ENCODE data around the gene PCDH9.

DNA sequence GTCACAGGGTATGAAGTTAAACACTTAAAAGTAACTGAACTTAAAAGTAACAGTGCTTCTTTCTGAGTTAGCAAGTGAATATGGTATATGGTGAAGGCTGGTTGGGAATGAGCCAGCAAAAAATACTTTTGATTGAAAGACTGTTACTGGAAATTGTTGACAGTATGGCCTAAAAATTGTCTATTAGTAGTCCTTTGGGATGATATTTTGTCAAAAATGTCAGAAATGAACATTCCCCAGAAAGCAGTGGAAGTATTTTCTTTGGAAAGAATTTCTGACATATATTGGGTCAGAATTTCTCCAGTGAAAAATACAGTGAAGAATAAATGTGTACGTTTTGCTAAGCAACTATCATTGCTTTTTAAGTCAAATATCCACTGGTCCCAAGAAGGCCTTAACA is 860.5 kb downstream of the PCDH9 start:
- no peak for TF ChIP-seq POLR2AphosphoS5 (IDR thresholded peaks at IDR 0.05; ENCODE audit: low read depth, low read length)
- TF ChIP-seq NRF1 (IDR thresholded peaks at IDR 0.05; ENCODE audit: low read depth, low read length): no peak
- TF ChIP-seq EZH2phosphoT487 (IDR thresholded peaks at IDR 0.05; ENCODE audit: borderline replicate concordance, low read depth): no peak
- TF ChIP-seq, protein P1, sequence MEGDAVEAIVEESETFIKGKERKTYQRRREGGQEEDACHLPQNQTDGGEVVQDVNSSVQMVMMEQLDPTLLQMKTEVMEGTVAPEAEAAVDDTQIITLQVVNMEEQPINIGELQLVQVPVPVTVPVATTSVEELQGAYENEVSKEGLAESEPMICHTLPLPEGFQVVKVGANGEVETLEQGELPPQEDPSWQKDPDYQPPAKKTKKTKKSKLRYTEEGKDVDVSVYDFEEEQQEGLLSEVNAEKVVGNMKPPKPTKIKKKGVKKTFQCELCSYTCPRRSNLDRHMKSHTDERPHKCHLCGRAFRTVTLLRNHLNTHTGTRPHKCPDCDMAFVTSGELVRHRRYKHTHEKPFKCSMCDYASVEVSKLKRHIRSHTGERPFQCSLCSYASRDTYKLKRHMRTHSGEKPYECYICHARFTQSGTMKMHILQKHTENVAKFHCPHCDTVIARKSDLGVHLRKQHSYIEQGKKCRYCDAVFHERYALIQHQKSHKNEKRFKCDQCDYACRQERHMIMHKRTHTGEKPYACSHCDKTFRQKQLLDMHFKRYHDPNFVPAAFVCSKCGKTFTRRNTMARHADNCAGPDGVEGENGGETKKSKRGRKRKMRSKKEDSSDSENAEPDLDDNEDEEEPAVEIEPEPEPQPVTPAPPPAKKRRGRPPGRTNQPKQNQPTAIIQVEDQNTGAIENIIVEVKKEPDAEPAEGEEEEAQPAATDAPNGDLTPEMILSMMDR (IDR thresholded peaks at IDR 0.05): no peak
- TF ChIP-seq, protein P2, sequence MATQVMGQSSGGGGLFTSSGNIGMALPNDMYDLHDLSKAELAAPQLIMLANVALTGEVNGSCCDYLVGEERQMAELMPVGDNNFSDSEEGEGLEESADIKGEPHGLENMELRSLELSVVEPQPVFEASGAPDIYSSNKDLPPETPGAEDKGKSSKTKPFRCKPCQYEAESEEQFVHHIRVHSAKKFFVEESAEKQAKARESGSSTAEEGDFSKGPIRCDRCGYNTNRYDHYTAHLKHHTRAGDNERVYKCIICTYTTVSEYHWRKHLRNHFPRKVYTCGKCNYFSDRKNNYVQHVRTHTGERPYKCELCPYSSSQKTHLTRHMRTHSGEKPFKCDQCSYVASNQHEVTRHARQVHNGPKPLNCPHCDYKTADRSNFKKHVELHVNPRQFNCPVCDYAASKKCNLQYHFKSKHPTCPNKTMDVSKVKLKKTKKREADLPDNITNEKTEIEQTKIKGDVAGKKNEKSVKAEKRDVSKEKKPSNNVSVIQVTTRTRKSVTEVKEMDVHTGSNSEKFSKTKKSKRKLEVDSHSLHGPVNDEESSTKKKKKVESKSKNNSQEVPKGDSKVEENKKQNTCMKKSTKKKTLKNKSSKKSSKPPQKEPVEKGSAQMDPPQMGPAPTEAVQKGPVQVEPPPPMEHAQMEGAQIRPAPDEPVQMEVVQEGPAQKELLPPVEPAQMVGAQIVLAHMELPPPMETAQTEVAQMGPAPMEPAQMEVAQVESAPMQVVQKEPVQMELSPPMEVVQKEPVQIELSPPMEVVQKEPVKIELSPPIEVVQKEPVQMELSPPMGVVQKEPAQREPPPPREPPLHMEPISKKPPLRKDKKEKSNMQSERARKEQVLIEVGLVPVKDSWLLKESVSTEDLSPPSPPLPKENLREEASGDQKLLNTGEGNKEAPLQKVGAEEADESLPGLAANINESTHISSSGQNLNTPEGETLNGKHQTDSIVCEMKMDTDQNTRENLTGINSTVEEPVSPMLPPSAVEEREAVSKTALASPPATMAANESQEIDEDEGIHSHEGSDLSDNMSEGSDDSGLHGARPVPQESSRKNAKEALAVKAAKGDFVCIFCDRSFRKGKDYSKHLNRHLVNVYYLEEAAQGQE (IDR thresholded peaks at IDR 0.05; ENCODE audit: low read depth, low read length): no peak
- TF ChIP-seq FOXM1 (IDR thresholded peaks at IDR 0.05; ENCODE audit: low read depth): no peak
- no peak for TF ChIP-seq RCOR1 (IDR thresholded peaks at IDR 0.05; ENCODE audit: low read length)
- TF ChIP-seq SMC3 (IDR thresholded peaks at IDR 0.05; ENCODE audit: low read depth, low read length): no peak
- TF ChIP-seq, protein P3, sequence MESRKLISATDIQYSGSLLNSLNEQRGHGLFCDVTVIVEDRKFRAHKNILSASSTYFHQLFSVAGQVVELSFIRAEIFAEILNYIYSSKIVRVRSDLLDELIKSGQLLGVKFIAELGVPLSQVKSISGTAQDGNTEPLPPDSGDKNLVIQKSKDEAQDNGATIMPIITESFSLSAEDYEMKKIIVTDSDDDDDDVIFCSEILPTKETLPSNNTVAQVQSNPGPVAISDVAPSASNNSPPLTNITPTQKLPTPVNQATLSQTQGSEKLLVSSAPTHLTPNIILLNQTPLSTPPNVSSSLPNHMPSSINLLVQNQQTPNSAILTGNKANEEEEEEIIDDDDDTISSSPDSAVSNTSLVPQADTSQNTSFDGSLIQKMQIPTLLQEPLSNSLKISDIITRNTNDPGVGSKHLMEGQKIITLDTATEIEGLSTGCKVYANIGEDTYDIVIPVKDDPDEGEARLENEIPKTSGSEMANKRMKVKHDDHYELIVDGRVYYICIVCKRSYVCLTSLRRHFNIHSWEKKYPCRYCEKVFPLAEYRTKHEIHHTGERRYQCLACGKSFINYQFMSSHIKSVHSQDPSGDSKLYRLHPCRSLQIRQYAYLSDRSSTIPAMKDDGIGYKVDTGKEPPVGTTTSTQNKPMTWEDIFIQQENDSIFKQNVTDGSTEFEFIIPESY (IDR thresholded peaks at IDR 0.05; ENCODE audit: borderline replicate concordance, low read depth): no peak
- TF ChIP-seq YY1 (IDR thresholded peaks at IDR 0.05; ENCODE audit: low read depth): no peak
- TF ChIP-seq CHD2 (IDR thresholded peaks at IDR 0.05; ENCODE audit: low read length, partially characterized antibody): no peak
- TF ChIP-seq TAF1 (IDR thresholded peaks at IDR 0.05; ENCODE audit: borderline replicate concordance, low read depth, low read length): no peak
- TF ChIP-seq FOXJ3 (CRISPR knock-in tag; IDR thresholded peaks at IDR 0.05): no peak

Measured in SK-N-SH (cell line).